Limb (tissue), 2 donors: ENCODE measurements around the gene CLIC5.

Experiments used
- DNase-seq, 2 donors: peaks; one replicate each; pipeline ENCODE4 v3.0.0-alpha.2; 2016; ENCODE audit errors: extremely low spot score in 2 of 2

Gene CLIC5

DNA sequence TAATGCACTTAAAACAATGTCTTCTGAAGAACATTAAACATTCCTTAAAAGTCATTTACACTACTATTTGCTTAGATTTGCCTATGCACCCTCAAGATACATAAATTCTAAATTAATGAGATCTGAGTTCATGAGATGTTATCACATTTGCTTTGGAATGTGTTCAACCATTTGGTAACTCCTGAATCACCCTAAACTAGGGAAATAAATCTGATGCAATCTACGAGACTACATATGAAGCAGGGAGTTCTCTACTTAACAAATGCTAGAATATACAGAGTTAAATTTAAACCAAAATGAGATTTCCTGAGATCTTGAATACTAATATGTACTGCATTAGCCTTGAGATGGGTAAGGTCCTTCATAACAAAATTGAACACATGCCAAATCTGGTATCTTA, 170.1 kb downstream of the CLIC5 start:
- DNase-seq: no peak

DNA sequence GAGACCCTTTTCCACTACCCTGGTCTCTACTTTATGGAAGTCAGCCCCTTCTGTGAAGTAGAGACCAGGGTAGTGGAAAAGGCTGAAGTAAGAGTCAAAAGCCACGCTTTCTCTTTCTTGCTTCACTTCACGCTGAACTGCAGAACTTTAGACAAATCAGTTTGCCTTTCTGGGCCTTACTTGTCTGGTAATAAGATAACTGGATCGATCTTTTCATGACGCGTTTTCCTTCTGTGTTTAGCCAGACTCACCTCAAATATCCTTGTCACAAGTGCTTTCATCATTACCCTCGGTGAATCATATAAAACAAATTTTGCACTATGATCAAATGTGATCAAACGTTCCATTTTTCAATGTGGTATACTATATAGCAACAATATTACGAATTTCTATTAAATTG, 170.7 kb downstream of the CLIC5 start:
- DNase-seq: no peak

DNA sequence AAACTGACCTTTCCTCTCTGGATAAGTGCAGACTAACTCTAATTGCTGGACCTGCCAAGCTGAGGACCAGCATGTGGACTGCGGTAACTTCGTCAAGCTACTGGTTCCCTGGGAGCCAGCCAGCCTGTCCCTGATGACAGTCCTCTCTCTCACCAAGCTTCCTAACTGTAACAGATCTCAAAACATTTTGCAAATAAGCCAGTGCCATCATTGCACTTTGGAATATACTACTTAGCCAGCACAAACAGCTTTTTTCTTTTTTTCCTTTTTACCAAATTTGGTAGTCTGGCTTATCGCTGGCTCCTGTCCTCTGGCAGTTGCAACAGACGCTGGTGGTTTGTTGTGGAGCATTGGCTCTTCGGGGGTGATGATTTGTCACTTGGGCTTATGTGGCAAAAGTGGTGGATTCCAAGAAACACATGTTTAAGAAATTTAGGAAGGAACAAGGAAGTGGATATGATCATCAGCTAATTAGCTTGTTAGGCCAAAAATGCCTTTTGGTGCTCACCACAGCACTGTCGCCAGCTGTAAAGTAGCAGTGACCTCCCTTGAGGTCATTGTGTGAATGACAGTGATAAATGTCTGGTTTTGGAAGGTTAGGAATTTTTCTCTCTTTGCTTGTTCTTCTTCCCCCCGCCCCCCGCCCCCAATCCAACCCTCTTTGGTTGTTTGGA, 171.7 kb downstream of the CLIC5 start:
- DNase-seq: no peak

DNA sequence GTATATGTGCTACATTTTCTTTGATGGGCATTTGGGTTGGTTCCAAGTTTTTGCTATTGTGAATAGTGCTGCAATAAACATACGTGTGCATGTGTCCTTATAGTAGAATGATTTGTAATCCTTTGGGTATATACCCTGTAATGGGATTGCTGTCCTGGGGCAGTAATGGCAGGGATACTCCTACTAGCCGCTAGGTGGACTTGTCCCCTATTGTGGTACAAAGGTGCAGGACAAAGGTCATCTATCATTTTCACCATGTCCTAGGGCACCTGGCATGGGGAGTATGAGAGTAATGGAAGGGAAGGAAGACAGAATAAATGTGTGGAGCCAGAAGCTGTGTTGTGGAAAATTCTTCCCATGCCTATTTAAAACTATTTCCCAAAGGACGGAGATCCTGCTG, 174.6 kb downstream of the CLIC5 start:
- no peak for DNase-seq

DNA sequence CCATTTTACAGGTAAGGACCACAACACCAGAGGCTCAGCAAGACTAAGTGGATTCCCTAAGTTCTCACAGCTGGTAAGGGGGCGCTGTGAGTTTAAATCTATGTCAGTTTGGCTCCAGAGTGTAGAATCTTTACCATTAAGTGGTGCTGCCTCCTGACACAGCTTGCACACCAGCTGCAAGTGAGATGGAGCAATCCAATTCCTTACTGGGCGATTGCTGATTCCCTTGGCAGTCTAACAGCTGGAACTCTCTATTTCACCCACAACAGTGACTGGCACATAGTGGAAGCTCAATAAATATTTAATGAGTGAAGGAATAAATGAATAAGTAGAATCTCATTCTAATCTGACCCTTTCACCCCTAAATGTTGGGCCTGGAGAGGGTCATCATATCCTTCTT, 176.7 kb downstream of the CLIC5 start:
- no peak for DNase-seq

DNA sequence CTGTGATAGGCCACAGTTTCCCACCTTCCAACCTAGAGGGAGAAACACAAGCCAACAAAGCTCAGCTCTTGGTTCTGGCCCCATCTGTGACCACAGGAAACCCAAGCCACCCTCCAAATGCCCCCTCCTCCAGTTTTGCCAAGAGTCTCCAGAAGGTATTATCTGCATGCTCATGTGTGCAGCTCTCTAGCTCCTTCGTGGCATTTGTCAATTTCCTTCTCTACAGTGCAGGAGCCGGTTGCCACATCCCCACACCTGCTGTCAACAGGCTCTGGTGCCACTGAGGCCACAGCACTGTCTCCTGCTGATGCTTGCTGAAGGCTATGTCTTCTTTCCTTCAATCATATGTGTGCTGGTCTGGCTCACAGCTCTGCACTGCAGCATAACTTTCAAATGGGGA, 177.2 kb downstream of the CLIC5 start:
- DNase-seq: no peak

DNA sequence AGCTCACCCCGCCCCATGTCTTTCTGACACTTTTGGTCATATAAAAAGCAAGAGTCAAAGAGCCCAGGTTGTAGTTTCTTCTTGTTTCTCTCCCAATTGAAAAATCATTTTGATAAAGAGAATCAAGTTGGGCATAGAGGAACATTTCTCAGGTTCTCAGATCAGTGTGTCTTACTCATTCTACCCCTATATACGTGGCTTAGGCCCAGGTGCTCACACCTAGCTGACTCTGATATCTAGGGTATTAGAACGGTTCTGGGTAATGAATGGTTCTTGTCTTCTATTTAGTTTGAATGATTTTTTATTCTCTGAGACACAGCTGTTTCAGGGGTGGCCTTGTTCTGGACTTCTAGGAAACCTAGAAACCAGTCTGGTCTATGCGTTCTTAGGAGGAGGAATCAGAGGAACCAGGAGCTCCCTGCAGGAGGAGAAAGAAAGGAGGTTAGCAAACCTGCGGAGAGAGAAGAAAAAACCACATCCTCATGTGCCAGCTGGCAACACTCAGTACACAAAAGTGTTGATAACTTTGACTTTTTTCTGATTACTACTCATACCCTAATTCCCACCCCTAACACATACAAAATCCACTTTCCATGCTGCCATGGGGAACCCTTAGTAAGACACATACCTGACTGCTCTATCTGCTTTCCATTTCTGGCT, 178.0 kb downstream of the CLIC5 start:
- no peak for DNase-seq

DNA sequence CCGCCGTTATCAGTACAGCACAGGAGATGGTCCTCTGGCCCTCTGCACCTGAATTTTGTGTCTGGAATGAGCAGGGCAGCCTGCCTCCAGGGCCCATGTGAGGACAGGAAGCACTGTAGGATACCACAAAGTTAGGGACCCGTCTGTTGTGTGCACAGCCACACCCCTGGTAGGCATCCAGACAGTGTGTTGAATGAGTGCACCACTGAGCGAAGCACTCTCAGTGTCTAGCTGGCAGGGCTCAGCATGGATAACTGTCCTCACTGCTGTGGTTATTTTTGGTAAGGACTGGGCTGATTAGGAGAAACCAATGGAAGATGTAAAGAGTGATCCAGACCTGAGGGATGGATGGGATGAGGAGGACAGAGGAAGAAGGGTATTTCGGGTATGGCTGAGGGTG, 178.7 kb downstream of the CLIC5 start:
- no peak for DNase-seq

DNA sequence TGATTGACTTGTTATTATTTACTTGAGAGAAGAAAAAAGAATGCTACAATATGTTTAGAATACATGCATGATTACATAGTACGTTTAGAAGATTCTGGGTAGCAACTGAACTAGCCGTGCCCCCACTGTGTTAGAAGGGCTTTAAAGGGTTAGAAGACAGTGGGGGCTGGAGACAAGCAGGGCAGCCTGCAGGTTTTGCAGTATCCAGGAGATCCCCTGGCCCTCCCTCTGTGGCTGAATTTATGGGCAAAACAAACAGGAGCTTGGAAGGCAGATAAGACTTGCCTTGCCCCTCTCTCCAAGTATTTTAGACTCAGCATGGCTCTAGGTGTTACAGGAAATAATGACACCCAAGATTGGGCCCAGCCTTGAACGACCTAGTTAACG, 179.2 kb downstream of the CLIC5 start:
- DNase-seq: no peak

DNA sequence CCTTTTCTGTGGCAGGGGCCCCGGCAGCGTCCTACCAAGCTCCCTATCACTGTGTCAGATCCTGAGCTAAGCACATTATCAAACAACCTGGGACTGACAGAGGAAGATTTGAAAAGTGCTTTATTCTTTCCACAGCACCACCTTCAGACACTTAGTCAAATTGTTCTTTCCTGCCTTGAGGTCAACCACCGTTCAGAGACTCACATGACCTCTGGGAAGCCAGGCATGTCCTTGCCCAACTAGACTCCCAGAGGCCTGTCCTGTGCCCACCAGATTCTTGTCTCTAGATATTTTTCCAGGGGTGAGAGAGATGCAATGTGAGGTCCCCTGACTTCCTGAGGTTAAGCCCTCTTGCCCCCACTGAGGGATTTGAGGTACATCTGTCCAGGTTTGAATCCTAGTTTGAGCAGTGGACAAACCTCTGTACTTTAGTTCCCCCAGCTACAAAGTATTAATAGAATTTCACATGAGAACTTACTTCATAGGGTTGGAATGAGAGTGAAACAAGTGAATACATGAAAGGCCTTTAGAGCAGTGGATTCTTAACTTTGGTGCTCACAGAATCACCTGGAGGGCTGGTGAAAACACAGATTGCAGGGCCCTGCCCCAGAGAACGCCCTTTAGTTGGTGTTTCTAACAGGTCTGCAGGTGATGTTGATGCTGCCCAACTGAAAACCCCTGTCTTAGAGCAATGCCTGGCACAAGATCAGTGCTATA, 179.8 kb downstream of the CLIC5 start:
- DNase-seq: no peak

DNA sequence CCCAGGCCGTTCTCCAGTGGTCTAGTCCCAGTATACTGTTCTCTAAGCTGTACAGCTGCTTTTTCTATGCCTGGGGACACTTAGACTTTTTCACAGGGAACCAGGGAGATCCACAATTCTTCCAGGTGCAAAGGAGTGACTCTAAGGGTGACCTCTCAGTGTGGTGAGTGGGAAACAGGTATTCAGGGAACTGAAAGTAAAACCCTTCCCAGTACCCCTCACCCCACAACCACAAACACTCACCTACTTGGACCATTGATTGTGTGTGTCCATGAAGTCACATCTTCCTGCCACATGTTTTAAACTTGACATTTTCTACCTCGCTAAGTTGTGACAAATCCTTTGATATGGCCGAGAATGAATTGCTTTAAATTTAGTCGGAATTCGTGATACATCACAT, 183.6 kb downstream of the CLIC5 start:
- no peak for DNase-seq
